ENCODE results near the gene MAPRE2.

Gene MAPRE2

DNA sequence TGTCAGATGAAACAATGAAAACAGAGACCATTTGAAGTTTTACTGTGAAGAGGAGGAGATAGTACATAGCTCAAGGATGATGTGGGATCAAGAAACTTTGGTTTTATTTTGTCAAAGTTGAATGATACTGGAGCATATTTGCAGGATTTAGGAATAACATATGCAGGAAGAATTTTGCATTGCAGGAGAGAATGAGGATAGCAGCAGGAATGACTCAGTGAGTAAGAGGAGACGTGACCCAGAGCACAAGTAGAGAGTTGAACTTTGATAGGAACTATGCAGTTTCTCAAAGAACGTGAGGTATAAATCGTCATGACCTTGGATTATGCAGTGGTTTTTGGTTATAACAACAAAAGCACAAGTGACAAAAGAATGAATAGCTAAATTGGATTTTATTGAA, 47.7 kb downstream of the MAPRE2 start:
- Histone ChIP-seq H3K27me3 (ENCODE audit: control insufficient read depth, low read length) (no peaks in the 10 kb centered on the region), H3K4me2 (ENCODE audit: low read length) (no peak overlapping the region), H3K27ac (ENCODE audit: low read depth, low read length) (no peak overlapping the region), H3K4me3 (ENCODE audit: low read length) (no peak overlapping the region), H3K79me2 (ENCODE audit: control insufficient read depth, low read length) (peaks cover 12% of the 10 kb centered on the region), H3K4me1 (ENCODE audit: control insufficient read depth, low read length) (no peaks in the 10 kb centered on the region), H3K9me2 (replicated peaks; ENCODE audit: control insufficient read depth, low read length) (no peaks in the 10 kb centered on the region), H3K9me3 (ENCODE audit: control insufficient read depth, insufficient read depth, low read length) (no peaks in the 10 kb centered on the region), H3K36me3 (ENCODE audit: control insufficient read depth, low read length) (peaks cover 4% of the 10 kb centered on the region; the same call in 1 of the 2 replicates), H3F3A (ENCODE audit: control insufficient read depth, insufficient read depth) (no peaks in the 10 kb centered on the region), H4K20me1 (ENCODE audit: control insufficient read depth, insufficient read depth, low read depth, low read length) (no peaks in the 10 kb centered on the region)
- no peak for TF ChIP-seq CTCF (IDR thresholded peaks at IDR 0.05; ENCODE audit: low read depth, low read length, poor library complexity, severe bottlenecking)
- no peak for TF ChIP-seq EZH2phosphoT487 (IDR thresholded peaks at IDR 0.05; ENCODE audit: borderline replicate concordance, low read length)

DNA sequence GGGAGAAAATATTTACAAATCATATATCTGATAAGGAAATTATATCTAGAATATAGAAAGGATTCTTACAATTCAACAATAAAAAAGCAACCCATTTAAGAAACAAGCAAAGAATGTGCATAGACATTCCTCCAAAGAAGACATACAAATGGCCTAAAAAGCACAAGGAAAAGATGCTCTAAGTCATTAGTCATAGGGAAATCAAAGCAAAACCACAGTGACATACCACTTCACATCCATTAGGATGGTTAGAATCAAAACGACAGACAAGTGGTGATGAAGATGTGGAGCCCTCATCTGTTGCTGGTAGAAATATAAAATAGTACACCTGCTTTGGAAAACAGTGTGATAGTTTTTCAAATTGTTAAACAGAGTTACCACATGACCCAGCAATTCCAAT, 48.2 kb downstream of the MAPRE2 start:
- Histone ChIP-seq H3K9me3 (ENCODE audit: control insufficient read depth, insufficient read depth, low read length) (no peaks in the 10 kb centered on the region), H3K27ac (ENCODE audit: low read depth, low read length) (no peak overlapping the region), H3F3A (ENCODE audit: control insufficient read depth, insufficient read depth) (no peaks in the 10 kb centered on the region), H3K4me2 (ENCODE audit: low read length) (no peak overlapping the region), H3K79me2 (ENCODE audit: control insufficient read depth, low read length) (peaks cover 12% of the 10 kb centered on the region), H3K27me3 (ENCODE audit: control insufficient read depth, low read length) (no peaks in the 10 kb centered on the region), H3K9me2 (replicated peaks; ENCODE audit: control insufficient read depth, low read length) (no peaks in the 10 kb centered on the region), H3K4me3 (ENCODE audit: low read length) (no peak overlapping the region), H3K4me1 (ENCODE audit: control insufficient read depth, low read length) (no peaks in the 10 kb centered on the region), H4K20me1 (ENCODE audit: control insufficient read depth, insufficient read depth, low read depth, low read length) (no peaks in the 10 kb centered on the region), H3K36me3 (ENCODE audit: control insufficient read depth, low read length) (peaks cover 4% of the 10 kb centered on the region; the same call in 1 of the 2 replicates)
- TF ChIP-seq EZH2phosphoT487 (IDR thresholded peaks at IDR 0.05; ENCODE audit: borderline replicate concordance, low read length): no peak
- TF ChIP-seq CTCF (IDR thresholded peaks at IDR 0.05; ENCODE audit: low read depth, low read length, poor library complexity, severe bottlenecking): no peak

GRCh38 chr18:35089891-35090550, 48.8 kb downstream of the MAPRE2 start:
- no peak for TF ChIP-seq CTCF (IDR thresholded peaks at IDR 0.05; ENCODE audit: low read depth, low read length, poor library complexity, severe bottlenecking)
- TF ChIP-seq EZH2phosphoT487 (IDR thresholded peaks at IDR 0.05; ENCODE audit: borderline replicate concordance, low read length): no peak
- H3K27me3 ChIP-seq (ENCODE audit: control insufficient read depth, low read length): no peaks in the 10 kb centered on the region
- no peak overlapping the region for H3K4me2 ChIP-seq (ENCODE audit: low read length)
- no peaks in the 10 kb centered on the region for H4K20me1 ChIP-seq (ENCODE audit: control insufficient read depth, insufficient read depth, low read depth, low read length)
- no peak overlapping the region for H3K4me3 ChIP-seq (ENCODE audit: low read length)
- no peaks in the 10 kb centered on the region for H3K9me2 ChIP-seq (replicated peaks; ENCODE audit: control insufficient read depth, low read length)
- no peaks in the 10 kb centered on the region for H3F3A ChIP-seq (ENCODE audit: control insufficient read depth, insufficient read depth)
- no peaks in the 10 kb centered on the region for H3K4me1 ChIP-seq (ENCODE audit: control insufficient read depth, low read length)
- H3K79me2 ChIP-seq (ENCODE audit: control insufficient read depth, low read length): peaks cover 12% of the 10 kb centered on the region
- H3K27ac ChIP-seq (ENCODE audit: low read depth, low read length): no peak overlapping the region
- peaks cover 4% of the 10 kb centered on the region; the same call in 1 of the 2 replicates for H3K36me3 ChIP-seq (ENCODE audit: control insufficient read depth, low read length)
- no peaks in the 10 kb centered on the region for H3K9me3 ChIP-seq (ENCODE audit: control insufficient read depth, insufficient read depth, low read length)
